A375 (cell line): ENCODE measurements around the gene HDGF. TPM values are rescaled to one million over a fixed set of nuclear protein-coding genes. Genes with fewer than 3 reads are reported as not detected.

Source experiments
- total RNA-seq: library from RNA; depleted of rRNA; stranded (reverse); fragments of >200 nt; shearing (Covaris generic); gene quantifications from 2 replicates; pipeline ENCODE4 v1.2.3, GENCODE V29; 2014; rRNA removed

Gene HDGF
- total RNA-seq: 661 and 664 TPM in 2 replicates

DNA sequence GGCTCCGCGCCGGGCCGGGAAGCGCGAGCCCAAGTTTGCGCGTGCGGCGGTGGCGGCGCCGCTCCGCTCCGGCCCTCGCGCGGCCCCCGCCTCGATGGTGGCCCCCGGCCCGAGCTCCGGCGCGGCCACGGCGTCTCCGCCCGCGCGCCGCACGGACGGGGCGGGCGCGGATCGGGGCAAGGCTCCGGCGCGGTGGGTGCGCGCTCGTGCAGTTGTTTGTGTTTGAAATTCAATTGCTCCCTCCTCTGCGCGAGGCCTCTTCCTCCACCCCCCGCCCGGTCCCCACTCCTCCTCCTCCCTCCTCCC lies at the start of gene HDGF:
Gene HDGF (minus strand): TSS at position 225 of the 306 bp plus-strand sequence. CDS start 246 bp downstream, outside the sequence.

DNA sequence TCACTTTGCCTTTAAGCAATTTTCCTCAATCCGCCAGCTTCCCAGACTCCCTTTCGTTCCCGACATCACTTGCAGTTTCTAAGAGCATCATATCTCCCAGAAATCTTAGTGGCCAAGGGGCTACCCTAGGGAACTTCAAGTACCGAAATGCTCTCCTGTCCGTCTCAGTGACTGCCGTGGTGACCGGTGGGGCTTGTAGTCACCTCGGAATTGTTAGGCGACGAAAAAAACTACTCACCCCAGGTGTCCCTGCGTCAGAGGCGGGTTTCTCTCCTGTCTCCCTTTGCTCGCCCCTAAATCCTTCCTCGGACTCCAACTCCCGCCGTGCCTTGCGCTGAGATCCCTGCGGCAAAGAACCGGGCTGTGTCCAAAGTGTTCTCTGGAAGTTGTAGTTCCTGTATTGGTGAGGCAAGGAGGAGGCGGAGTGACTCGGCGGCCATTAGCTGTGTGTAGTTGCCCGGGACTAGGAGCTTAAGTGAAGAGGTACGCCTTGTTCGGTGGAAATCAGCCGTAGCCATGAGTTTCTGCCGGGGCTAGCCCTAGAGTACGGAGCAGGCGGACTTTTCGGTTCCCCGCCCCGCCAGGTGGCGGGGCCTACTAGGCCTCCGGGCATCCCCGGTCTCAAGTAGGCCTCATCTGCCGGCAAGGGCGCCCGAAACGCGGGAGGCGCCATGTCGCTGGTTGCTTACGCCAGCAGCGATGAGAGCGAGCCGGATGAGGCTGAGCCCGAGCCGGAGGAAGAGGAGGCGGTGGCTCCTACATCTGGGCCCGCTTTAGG lies 15.8 kb upstream of the HDGF start, which contains the start of gene PRCC:
Gene PRCC (plus strand): TSS at position 435 of the 778 bp plus-strand sequence. CDS start 237 bp downstream, at position 672.

DNA sequence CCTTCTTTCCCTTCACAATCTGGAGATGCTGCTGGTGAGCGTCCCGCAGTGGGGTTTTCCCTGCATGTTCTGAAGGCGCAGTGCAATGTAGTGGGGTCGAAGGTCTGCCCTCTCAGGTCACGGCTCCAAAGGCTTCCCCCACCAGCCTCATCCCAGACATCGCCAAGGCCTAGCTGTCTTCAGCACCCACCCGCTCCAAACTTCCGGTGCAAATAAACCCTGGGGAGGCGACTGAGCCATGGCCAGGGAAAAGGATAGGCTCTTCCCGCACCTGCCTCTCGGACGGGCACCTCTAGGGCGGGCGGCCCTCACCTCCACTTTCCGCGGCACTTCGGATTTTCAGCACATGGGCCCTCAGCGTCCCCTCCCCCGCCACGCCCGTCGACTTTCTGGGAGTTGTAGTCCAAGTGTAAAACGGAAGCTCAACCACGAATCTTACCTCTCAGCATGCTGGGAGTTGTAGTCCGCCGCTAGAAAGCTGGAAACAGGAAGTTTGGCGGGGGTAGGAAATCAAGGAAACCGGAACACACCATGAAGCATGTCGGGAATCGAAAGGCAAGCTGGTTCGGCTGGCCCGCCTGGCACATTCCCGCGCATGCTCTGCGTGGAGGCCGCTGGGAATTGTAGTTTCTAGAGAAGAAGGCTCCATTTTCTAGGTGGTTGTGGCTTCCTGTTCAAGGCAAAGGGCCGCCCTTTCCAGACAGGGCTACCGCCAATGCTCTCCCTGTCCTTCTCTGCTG lies 10.6 kb downstream of the HDGF start, which contains the start of gene MRPL24:
Gene MRPL24 (minus strand): TSS at position 348 of the 740 bp plus-strand sequence. CDS start 2,384 bp downstream, outside the sequence.

DNA sequence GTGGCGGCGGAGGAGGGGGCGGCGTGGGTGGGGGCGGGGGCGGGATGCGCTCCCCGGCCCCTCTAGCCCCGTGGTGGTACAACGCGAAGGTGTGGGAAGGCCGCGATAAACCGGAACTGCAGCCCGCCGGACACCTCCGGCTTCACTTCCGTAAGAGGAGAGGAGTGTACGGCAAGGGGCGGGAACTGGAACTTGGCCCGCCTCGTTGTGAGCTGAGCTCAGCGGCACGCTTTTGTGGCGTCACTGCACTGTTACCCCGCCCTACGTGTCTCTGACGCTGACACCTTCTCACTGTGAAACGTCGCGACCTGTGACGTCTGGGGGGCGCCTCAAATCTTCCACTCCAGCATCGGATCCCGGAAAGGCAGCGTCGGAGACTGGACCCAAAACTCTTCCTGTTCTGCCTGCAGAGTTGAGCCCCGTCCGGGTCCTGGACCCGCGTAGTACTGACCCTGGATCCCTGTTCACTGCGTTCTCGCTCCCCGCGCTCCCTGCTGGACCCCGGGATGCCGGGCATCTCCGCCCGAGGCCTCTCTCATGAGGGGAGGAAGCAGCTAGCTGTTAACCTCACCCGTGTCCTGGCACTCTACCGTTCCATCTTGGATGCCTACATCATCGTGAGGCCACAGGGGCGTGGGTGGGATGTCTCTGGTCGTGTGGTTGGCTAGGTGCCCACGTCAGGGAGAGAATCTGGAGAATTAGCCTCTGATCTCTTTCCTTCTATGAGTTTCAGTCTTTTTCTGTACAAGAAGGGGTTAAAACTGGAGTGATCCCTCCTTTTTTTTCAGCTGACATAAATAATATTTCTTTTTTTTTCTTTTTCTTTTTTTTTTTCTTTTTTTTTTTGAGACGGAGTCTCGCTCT lies 22.6 kb downstream of the HDGF start, which contains the start of gene ISG20L2:
Gene ISG20L2 (minus strand): TSS at position 168 of the 864 bp plus-strand sequence. CDS start 1,114 bp downstream, outside the sequence.

DNA sequence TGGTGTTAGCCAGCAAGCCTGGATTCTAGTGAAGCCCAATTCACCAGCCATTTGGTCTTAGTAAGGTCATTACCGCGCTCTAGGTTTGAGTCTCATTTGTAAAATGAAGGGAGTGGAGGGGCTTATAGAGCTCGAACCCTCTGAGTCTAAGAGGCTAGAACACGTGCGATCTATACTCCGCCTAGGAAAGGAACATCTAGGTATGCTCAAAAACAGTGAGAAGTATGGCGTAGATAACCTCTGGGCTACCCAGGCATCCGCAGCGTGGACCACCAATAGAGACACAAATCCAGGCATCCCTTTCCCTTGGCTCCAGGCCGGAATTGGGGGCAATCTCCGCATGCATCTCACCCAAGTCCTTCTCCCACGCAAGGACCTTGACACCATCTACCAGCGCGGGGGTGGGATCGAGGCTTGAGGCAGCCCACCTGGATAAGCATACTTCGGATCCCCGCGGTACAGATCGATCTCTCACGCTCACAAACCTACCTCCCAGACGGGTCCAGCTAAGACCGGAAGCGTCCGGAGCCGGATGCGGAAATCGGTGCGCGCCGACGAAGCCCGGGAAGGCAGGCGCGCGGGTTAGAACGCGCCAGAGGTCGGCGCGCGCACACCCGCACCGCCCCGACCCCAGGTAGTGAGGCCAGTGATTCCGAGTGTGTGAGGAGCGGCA lies 23.4 kb downstream of the HDGF start, which contains the start of gene METTL25B:
Gene METTL25B (plus strand): TSS at position 544 of the 673 bp plus-strand sequence. CDS start 636 bp downstream, outside the sequence.

DNA sequence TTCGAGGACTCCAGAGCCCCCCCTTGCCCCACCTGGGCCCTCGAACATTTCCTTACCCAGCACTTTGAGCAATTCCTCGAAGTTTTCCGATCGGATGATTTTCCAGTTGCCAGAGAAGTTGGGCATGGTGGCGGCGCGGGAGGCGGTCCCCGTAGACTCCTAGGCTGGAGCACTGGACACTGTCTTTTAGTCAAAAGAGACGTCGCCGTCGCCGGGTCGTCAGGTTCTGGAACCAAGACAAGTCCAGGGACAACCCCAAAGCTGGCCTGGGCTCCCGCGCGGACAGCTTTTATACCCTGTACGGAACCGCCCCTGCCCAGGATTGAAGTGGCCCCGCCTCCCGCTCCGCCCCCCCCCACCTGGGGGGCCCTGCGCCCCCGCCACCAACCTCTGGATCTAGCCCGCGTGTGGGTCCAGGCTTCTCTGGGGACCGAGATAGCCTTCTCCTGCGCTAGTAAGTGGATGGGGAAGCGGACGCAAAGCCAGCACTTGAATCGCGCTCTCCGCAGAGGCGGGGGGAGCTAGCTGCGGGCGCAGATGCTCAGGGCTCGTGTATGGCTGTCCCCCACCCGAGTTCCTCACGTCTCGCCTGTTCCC lies 46.1 kb downstream of the HDGF start, which contains the start of gene CRABP2:
Gene CRABP2 (minus strand): TSS at position 263 of the 597 bp plus-strand sequence. CDS start 137 bp downstream, at position 126.

Other genes starting within 250 kb of the HDGF start
- 99.3 and 101 TPM in 2 replicates for gene IQGAP3, start 179.1 kb downstream of the HDGF start, total RNA-seq
- not detected in 2 replicates for gene TTC24, start 172.0 kb downstream of the HDGF start, total RNA-seq
- gene NAXE, start 159.9 kb downstream of the HDGF start, total RNA-seq: 215 and 218 TPM in 2 replicates
- 101 and 103 TPM in 2 replicates for gene GPATCH4, start 150.2 kb downstream of the HDGF start, total RNA-seq
- gene HAPLN2, start 132.3 kb downstream of the HDGF start, total RNA-seq: not detected in 2 replicates
- not detected in 2 replicates for gene BCAN, start 109.6 kb downstream of the HDGF start, total RNA-seq
- 47.5 and 50.1 TPM in 2 replicates for gene NES, start 74.3 kb downstream of the HDGF start, total RNA-seq
- gene CRABP2, start 46.1 kb downstream of the HDGF start, total RNA-seq: 1.8 and 2.6 TPM in 2 replicates
- 28.6 and 47.5 TPM in 2 replicates for gene METTL25B, start 23.2 kb downstream of the HDGF start, total RNA-seq
- 44.0 and 46.3 TPM in 2 replicates for gene ISG20L2, start 22.9 kb downstream of the HDGF start, total RNA-seq
- gene MRPL24, start 10.6 kb downstream of the HDGF start, total RNA-seq: 263 and 271 TPM in 2 replicates
- gene PRCC, start 15.9 kb upstream of the HDGF start, total RNA-seq: 71.5 and 86.6 TPM in 2 replicates
- 1.0 and 1.8 TPM in 2 replicates for gene SH2D2A, start 65.2 kb upstream of the HDGF start, total RNA-seq
- 0.05 TPM in 1 of 2 replicates, not detected in the other for gene INSRR, start 107.4 kb upstream of the HDGF start, total RNA-seq
- 0.91 and 1.1 TPM in 2 replicates for gene NTRK1, start 109.2 kb upstream of the HDGF start, total RNA-seq
- gene PEAR1, start 142.0 kb upstream of the HDGF start, total RNA-seq: 0.49 and 1.7 TPM in 2 replicates
- gene LRRC71, start 169.0 kb upstream of the HDGF start, total RNA-seq: not detected in 2 replicates